Stimulated activated naive CD4-positive, alpha-beta T cell treated with Interleukin-2 at 50 U/mL for 16 hours (primary cell): Measurements from ENCODE around the gene CRIP1.

Source experiments
- DNase-seq: peaks from one replicate; lab custom pipeline; 2025; lab: John Stamatoyannopoulos, UW

CRIP1 gene

DNA sequence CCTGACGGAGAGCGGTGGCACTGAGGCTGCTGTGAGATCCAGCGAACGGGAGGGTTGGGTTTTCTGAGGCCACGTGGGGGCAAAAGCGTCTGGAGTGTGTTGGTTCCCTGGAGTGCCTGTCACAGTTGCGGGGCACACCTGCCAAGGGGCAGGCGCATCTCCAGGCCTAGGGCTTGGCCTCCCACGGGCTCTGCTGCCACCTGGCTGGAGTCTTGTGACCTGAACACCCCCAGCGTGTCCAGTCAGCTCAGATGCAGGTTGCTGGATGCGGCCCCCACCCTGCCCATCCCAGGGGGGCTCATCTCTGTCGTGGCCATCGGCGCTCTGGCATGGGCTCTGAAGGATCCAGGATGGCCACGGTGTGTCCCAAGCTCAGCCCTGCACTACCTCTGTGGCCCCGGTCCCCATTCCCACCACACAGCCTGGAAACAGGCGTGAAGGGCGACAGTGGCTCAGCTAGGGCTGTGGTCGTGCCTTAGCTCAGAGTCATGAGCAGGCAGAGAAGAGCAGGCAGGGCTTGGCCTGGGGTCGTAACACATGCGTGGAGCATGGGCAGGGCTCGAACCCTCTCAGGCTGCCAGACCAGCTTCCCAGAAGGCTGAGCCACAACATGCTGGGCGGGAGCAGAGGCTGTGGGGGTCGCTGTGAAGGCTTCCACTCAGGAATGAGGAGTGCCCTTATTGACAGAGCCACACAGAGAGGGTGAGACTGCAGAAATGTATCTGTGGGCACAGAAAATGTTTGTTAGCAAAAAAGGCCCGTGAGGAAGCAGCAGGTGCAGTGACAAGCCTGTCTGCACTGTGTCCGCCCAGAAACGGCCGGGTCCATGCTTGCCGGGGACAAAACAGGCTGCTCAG lies 35.6 kb upstream of the CRIP1 start:
- no peak for DNase-seq

DNA sequence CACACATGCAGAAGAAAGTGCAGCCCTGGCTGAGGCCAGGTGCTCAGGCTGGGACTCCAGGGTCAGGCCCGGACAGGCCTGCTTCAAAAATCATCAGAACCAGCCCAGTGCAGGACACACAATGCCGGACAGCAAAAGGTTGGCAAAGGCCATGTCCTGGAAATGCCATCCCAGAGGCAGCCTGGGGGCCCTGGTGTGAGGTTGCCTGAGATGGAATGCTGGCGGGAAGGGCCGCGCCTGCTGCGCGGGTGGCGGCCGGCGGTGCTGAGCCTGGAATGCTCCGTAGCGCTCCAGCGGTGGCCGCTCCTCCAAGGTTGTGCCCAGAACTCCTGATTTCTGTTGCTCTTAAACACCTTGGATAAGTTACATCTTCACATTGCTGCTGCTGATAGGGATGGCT lies 33.7 kb upstream of the CRIP1 start:
- DNase-seq = no peak

DNA sequence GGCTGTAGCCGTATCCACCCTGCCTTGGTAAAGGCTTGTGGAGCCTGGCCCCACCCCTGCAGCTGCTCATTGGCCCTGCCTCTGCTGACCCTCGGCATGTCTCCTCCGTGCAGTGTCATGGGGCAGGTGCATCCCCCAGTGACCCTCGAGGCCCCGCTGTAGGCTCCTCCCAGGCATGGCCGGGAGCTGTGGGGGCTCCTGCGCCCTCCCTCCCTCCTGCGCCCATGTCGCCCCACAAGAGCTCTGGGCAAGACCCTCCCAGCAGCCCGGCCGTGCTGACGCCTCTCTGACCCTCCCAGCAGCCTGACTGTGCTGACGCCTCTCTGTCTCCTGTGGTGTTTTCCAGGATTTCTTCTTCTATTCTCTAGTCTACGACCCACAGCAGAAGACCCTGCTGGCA lies 32.8 kb upstream of the CRIP1 start:
- DNase-seq = no peak

DNA sequence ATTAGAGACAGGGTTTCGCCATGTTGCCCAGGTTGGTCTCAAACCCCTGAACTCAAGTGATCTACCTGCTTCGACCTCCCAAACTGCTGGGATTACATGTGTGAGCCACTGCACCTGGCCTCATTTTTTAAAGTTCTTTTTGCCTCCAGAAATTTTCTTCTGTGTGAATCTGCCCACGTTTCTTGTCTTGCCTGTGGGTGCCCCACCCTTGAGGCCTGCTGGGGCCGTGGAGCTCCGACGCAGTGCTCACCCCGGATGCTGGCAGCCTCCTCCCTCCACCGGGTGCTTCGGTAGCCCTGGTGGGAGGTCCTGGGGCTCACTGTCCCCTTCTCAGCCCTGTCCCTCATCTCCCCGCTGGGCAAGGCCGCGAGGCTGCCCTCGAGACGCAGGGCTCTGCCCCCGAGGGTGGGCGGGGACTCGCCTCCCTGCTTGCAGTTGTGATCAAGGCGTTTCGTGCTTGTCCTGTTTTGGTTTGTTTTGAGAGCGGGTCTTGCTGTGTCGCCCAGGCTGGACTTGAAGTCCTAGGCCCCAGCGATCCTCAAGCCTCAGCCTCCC lies 31.5 kb upstream of the CRIP1 start:
- no peak for DNase-seq

DNA sequence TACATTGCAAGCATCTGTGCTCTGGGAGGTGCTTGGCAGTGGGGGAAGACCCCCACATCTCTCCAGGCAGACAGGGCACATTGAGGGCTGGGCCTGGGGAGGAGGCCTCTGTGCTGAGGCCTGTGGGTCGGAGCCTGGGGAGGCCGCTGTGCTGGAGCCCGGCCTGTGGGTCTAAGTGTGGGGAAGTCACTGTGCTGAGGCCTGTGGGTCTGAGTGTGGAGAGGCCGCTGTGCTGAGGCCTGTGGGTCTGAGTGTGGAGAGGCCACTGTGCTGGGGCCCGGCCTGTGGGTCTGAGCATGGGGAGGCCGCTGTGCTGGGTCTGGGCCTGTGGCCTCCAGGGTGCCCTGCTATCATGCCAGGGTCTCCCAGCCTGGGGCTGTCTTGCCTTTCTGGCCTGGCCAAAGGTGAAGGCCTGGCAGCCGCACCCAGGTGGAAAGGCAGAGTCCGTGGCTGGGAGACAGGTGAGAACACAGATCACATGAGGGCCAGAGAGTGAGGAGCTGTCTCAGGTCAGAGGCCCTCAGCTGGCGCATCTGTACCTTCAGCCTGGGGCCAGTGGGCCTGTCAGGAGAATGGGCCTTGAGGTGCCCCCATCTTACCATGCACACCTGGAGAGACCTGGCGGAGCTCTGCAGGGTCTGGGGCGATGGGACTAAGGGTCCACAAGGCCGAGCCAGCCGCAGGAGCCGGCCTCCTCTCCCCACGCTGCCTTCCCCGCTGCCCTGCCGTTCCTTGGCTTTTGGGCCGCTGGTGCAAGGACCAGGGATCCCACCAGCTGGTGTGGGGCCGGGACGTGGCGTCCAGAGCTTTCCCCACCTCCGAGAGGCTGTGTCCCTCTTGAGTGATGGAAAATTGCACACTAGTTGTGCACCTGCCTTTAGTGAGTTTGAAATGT lies 30.7 kb upstream of the CRIP1 start:
- no peak for DNase-seq

- DNase-seq = no peak
Observed at GRCh38 chr14:105456736-105457617, 29.7 kb upstream of the CRIP1 start.

GRCh38 chr14:105458010-105458409 lies 28.7 kb upstream of the CRIP1 start:
- DNase-seq = no peak

GRCh38 chr14:105458571-105458970 lies 28.1 kb upstream of the CRIP1 start:
- no peak for DNase-seq

DNA sequence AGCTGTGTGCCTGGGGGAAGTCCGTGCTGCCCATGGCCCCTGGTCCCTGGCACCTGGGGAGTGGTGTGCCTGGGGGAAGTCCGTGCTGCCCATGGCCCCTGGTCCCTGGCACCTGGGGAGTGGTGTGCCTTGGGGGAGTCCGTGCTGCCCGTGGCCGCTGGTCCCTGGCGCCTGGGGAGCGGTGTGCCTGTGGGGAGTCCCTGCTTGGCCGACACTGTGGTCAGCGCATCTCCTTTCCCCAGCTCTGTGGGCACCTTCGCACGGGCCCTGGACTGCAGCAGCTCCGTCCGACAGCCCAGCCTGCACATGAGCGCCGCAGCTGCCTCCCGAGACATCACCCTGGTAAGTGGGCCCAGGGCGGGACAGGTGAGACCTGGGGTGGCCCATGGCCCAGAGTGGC lies 26.6 kb upstream of the CRIP1 start:
- DNase-seq = no peak

DNA sequence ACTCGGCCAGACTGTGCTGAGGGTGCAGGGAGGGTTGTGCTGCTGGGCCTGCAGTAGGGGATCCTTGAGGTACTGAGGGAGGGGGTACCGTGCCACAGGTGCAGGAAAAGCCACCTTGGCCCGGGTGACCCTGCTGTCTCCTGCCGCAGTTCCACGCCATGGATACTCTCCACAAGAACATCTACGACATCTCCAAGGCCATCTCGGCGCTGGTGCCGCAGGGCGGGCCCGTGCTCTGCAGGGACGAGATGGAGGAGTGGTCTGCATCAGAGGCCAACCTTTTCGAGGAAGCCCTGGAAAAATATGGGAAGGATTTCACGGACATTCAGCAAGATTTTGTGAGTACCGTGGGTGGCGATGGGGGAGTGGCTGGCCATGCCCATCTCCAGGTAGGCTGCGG lies 26.1 kb upstream of the CRIP1 start:
- DNase-seq = no peak

- DNase-seq = no peak
Observed at GRCh38 chr14:105461903-105462302, 24.8 kb upstream of the CRIP1 start.

DNA sequence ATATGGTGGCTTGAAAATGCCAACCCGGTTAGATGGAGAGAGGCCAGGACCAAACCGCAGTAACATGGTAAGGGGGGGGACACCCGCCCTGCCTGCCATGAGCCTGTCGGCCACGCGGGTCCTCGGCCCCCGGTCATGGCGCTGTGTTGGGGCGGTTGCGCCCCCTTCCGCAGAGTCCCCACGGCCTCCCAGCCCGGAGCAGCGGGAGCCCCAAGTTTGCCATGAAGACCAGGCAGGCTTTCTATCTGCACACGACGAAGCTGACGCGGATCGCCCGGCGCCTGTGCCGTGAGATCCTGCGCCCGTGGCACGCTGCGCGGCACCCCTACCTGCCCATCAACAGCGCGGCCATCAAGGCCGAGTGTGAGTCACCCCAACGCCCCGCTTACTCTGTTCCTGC lies 22.2 kb upstream of the CRIP1 start:
- DNase-seq = no peak

GRCh38 chr14:105465209-105466031 lies 21.3 kb upstream of the CRIP1 start:
- DNase-seq = no peak

DNA sequence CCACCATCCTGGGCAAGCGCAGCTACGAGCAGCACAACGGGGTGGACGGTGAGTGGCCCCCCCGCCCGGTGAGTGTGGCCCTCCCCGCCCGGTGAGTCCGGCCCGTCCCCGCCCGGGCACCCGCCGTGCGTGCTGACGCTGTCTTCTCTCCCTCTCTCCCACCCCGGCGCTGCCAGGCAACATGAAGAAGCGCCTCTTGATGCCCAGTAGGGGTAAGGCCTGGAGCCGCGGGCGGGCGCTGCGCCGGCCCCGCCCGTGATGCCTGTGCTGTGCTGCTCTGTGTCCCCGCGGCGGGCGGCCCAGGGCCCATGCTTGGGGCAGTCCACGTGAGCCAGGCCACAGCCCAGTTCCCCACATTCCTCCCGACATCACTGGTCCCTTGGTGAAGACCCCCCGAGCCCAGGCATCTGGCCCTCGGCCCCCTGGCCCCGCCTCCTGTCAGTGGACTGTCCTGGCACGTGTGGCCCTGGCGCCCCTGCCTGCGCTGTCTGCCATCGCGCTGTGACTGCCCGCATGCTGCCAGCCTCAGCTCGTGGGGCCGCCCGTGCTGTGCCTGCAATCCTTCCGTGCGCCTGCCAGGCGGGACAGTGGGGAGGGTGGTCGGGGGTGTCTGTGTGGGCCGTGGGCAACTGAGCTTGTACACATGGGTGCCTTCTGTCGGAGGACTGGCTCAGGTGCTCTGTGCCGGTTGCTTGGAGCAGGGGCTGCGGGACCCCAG lies 20.0 kb upstream of the CRIP1 start:
- no peak for DNase-seq

- no peak for DNase-seq
Observed at GRCh38 chr14:105467249-105467941, 19.3 kb upstream of the CRIP1 start.

- no peak for DNase-seq
Observed at GRCh38 chr14:105467942-105468471, 18.7 kb upstream of the CRIP1 start.

- DNase-seq = no peak
Observed at GRCh38 chr14:105468621-105469241, 18.0 kb upstream of the CRIP1 start.

GRCh38 chr14:105469456-105470349 lies 17.0 kb upstream of the CRIP1 start:
- DNase-seq = no peak
